ENCODE measurements around the gene COX19.

Gene COX19

DNA sequence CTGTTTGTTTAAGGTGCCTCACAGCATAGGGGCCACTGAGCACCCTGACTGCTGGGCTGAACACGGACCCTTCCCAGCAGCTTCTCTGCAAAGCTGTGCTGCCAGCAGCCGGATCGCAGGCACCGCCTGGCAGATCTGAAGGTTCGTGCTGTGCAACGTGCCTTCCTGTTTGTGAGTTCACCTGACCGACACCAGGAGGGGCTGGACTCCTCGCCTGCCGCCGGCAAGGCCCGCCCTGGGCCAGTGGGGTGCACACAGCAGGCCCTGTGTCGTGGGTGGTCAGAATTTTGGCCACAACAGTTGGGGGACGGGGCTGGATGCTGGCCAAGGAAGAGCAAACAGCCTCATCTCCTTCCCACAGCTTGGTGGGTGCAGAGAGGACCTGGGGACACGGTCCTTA, 20.2 kb upstream of the COX19 start:
- Histone ChIP-seq H3K27ac (no peak overlapping the region), H3K4me1 (ENCODE audit: control insufficient read depth in 1 of 2, insufficient read depth in 1 of 2, low read depth in 1 of 2, low read length in 1 of 2) (no peaks in the 10 kb centered on the region), H3K36me3 (no peaks in the 10 kb centered on the region), H3K9me3 (no peaks in the 10 kb centered on the region), H3K4me3 (ENCODE audit: low read depth in 1 of 2, low read length in 1 of 2) (no peak overlapping the region), H3K27me3 (peaks cover 7% of the 10 kb centered on the region)
- TF ChIP-seq, protein P1, sequence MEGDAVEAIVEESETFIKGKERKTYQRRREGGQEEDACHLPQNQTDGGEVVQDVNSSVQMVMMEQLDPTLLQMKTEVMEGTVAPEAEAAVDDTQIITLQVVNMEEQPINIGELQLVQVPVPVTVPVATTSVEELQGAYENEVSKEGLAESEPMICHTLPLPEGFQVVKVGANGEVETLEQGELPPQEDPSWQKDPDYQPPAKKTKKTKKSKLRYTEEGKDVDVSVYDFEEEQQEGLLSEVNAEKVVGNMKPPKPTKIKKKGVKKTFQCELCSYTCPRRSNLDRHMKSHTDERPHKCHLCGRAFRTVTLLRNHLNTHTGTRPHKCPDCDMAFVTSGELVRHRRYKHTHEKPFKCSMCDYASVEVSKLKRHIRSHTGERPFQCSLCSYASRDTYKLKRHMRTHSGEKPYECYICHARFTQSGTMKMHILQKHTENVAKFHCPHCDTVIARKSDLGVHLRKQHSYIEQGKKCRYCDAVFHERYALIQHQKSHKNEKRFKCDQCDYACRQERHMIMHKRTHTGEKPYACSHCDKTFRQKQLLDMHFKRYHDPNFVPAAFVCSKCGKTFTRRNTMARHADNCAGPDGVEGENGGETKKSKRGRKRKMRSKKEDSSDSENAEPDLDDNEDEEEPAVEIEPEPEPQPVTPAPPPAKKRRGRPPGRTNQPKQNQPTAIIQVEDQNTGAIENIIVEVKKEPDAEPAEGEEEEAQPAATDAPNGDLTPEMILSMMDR (IDR thresholded peaks at IDR 0.05), result no peak

DNA sequence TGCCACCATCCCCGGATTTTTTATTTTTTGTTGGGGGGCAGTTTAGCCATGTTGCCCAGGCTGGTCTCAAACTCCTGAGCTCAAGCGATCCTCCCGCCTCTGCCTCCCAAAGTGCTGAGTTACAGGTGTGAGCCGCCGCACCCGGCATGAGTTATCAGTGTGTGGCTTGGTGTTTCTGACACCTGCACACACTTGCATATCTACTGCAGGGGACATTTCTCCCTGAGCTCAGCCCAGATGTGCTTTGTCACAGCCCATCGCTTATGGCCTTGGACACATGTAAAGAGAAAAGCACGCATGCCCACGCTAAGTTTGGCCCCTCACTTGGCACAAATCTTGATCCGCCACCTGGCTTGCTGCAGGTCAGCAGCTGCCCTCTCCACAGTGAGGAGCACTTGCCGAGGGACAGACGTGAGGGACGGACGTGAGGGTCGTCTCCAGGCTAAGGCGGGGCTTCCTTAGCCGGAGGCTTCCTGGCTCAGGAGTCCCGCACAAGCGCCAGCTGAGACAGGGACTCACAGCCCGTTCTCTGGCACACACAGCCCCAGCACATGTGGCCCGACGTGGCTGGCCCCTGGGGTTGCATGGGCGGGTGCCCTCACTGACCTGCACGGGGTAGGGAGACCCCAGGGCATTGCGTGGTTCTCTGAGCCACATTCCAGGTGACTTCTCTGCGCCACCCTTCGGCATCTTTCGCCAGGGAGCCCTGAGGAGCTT, 19.4 kb upstream of the COX19 start:
- H3K4me1 ChIP-seq (ENCODE audit: control insufficient read depth in 1 of 2, insufficient read depth in 1 of 2, low read depth in 1 of 2, low read length in 1 of 2), result no peaks in the 10 kb centered on the region
- no peak overlapping the region for H3K27ac ChIP-seq
- no peaks in the 10 kb centered on the region for H3K36me3 ChIP-seq
- H3K27me3 ChIP-seq, result peaks cover 7% of the 10 kb centered on the region
- TF ChIP-seq, protein P1 (IDR thresholded peaks at IDR 0.05), result no peak
- no peak overlapping the region for H3K4me3 ChIP-seq (ENCODE audit: low read depth in 1 of 2, low read length in 1 of 2)
- no peaks in the 10 kb centered on the region for H3K9me3 ChIP-seq

DNA sequence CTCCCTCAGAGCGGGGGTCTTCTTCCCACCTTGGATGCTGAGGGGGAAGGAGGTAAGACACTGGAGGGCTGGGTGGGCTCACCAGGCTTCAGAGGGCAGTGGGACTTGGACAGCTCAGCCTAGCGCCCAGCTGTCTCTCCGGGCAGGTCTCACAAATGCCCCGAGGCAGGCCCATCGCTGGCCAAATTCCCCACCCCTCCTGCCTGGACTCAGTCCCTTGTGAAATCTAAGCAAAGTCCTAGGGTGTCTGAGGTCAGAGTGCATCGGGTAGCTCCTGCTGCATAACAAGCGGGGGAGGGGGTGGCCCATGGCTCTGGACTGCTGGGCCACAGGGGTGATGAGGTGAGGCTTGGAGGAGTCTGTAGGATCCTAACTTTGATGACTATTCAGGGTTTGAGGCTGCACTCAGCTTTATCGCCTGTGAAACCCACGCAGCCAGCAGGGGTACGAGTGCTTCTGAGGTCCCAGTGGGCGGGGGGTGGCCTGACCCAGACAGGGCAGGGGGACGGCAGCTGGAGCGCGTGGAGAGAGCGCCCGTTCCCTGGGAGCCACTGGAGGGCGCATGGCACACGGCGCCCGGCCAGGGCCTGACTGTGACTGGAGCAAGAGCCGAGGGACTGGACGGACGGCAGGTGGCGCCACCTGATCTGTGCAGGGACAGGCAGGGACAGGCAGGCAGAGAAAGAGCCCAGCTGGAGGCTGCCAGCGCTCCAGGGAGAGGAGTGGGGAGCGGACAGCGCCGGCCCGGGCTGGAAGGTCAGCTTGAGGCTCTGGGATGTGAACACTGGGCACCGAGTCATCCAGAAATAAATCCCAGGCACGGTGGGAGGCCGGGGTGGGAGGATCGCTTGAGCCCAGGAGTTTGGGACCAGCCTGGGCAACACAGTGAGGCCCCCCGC, 17.6 kb upstream of the COX19 start:
- H3K36me3 ChIP-seq, result no peaks in the 10 kb centered on the region
- H3K4me3 ChIP-seq (ENCODE audit: low read depth in 1 of 2, low read length in 1 of 2), result no peak overlapping the region
- no peaks in the 10 kb centered on the region for H3K9me3 ChIP-seq
- H3K27ac ChIP-seq, result no peak overlapping the region
- TF ChIP-seq, protein P1 (IDR thresholded peaks at IDR 0.05), result peak; percentile 97
- H3K27me3 ChIP-seq, result peaks cover 24% of the 10 kb centered on the region
- no peaks in the 10 kb centered on the region for H3K4me1 ChIP-seq (ENCODE audit: control insufficient read depth in 1 of 2, insufficient read depth in 1 of 2, low read depth in 1 of 2, low read length in 1 of 2)

DNA sequence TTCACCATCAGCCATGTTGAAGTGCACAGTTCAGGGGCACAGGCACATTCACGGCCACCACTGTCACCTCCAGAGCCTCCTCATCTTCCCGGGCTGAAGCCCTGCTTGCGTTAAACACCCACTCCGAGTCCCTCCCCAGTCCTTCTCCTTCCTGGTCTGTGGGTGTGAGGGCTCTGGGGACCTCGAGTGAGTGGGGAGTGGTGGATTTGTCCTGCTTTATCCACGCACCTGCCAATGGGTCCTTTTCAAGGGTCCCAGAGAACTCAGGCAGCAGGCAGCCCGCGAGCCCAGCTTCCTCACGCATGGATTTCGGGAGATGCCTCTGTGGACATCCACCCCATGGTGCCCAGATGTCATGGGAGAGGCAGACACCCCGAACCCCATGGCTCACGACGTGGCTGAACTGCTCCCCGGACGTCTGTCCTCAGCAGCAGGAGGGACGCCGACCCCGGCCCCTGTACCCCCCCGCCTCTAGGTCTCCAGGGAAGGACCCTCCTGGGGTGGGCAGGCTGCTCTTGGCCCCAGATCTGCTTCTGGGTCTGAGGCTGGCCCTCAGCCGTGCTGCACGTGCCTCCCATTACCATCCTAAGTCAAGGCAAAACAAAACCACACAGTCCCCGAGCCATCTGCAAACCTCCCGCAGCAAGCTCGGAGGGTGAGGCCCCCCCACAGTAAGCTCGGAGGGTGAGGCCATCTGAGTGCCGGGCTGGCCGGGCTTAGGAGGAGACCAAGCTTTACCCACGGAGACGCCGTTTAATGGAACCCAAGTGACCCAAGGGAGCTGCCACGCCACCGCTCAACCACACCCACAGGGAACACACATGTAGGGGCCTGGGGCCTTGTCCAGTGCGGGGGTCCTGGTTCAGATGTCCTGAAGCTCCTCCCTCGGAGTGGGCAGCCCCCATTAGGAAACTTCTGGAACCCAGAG, 16.6 kb upstream of the COX19 start:
- Histone ChIP-seq H3K9me3 (no peaks in the 10 kb centered on the region), H3K4me3 (ENCODE audit: low read depth in 1 of 2, low read length in 1 of 2) (no peak overlapping the region), H3K27ac (no peak overlapping the region), H3K27me3 (peaks cover 34% of the 10 kb centered on the region), H3K4me1 (ENCODE audit: control insufficient read depth in 1 of 2, insufficient read depth in 1 of 2, low read depth in 1 of 2, low read length in 1 of 2) (no peaks in the 10 kb centered on the region), H3K36me3 (no peaks in the 10 kb centered on the region)
- TF ChIP-seq, protein P1 (IDR thresholded peaks at IDR 0.05), result no peak
